Stimulated activated naive B cell treated with anti-CD40 and anti-IgM and Interleukin-4, amounts not matched to agents 10 μg/mL and 1 μg/mL and 100 μg/mL, for 72 hours (primary cell): ENCODE data around the gene NDUFB8.

Experiments used
- ATAC-seq, 2 donors: fragments of 150-1000 bp; cut with Tn5 transposase; replicated peaks; 2 replicates each; pipeline ENCODE4 v1.10.0; 2021; ENCODE audit warnings: moderate library complexity in 1 of 2
- DNase-seq: peaks from one replicate; pipeline ENCODE4 v3.0.0; 2021
- H3K27ac Mint-ChIP-seq: one replicate; pipeline ENCODE4 v1.8.0; 2022; ENCODE audit warnings: mild to moderate bottlenecking, mixed read lengths
- H3K27me3 Mint-ChIP-seq, 2 donors: one replicate each; pipeline ENCODE4 v1.8.0; 2022; ENCODE audit warnings: mixed read lengths in 2 of 2
- H3K36me3 Mint-ChIP-seq, 2 donors: one replicate each; pipeline ENCODE4 v1.8.0; 2022; ENCODE audit warnings: mixed read lengths in 2 of 2, mild to moderate bottlenecking in 1 of 2
- H3K4me1 Mint-ChIP-seq, 2 donors: one replicate each; pipeline ENCODE4 v1.8.0; 2022; ENCODE audit warnings: mixed read lengths in 2 of 2, mild to moderate bottlenecking in 1 of 2
- H3K4me3 Mint-ChIP-seq, 2 donors: one replicate each; pipeline ENCODE4 v1.8.0; 2022; ENCODE audit warnings: mild to moderate bottlenecking in 2 of 2, mixed read lengths in 2 of 2, moderate library complexity in 1 of 2
- H3K9me3 Mint-ChIP-seq, 2 donors: one replicate each; pipeline ENCODE4 v1.8.0; 2022; ENCODE audit warnings: mixed read lengths in 2 of 2, mild to moderate bottlenecking in 1 of 2

The NDUFB8 gene

DNA sequence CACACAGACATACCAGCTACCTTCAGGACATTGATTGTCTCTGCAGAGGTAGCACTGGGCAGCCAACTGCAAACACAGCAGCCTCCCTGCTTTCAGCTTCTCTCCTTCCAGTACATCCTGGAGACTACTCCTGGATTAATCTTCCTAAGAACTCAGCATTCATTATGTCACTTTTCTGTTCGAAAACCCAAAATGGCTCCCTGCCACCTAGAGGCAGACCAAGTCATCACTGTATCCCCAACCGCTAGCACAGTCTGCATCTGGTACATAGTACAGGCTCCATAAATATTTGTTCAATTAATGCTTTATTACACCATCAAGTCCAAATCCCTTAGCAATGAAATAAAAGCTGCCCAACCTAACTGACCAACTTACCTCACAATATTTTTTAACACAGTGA lies 5.0 kb downstream of the NDUFB8 start:
- Mint-ChIP-seq H3K27ac (no peak overlapping the region), H3K9me3 (no peaks in the 10 kb centered on the region), H3K27me3 (no peaks in the 10 kb centered on the region), H3K4me3 (no peak overlapping the region), H3K4me1 (peaks cover 7 to 9% of the 10 kb centered on the region in 2 donors), H3K36me3 (peaks cover 32 to 53% of the 10 kb centered on the region in 2 donors)
- ATAC-seq (no peak), DNase-seq (no peak)

DNA sequence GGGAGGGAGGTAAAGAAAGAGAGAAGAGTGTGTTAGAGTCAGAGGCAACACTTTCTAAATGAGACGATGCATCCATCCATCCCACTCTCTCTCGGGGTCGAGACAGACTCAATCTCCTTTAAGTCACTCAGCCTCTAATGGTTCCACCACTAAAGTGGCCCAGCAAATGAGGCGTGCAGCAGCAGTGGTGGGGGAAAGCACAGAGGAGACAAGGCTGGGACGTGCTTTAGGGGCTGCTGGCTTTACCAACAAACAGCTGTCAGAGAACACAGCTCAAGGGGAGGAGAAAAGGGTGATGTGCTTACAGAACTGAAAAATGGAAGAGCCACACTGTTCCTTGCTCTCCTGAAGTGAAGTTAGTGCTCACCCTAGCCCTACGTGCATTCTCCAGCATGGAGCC lies 5.5 kb downstream of the NDUFB8 start:
- H3K36me3 Mint-ChIP-seq: peaks cover 32 to 54% of the 10 kb centered on the region in 2 donors
- no peak for ATAC-seq
- no peak overlapping the region for H3K27ac Mint-ChIP-seq
- DNase-seq: no peak
- no peaks in the 10 kb centered on the region for H3K9me3 Mint-ChIP-seq
- H3K27me3 Mint-ChIP-seq: peaks cover 3 to 4% of the 10 kb centered on the region in 2 donors
- H3K4me1 Mint-ChIP-seq: peaks cover 11% of the 10 kb centered on the region in 2 donors
- H3K4me3 Mint-ChIP-seq: no peak overlapping the region

DNA sequence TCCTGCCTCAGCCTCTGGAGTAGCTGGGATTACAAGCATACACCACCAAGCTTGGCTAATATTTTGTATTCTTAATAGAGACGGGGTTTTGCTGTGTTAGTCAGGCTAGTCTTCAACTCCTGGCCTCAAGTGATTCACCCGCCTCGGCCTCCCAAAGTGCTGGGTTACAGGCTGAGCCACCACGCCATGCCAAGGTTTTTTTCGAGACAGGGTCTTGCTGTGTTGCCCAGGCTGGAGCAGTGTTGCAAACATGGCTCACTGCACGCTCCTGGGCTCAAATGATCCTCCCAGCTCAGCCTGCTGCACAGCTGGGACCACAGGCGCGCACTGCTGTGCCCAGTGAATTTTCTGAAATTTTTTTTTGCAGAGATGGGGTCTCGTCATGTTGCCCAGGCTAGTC lies 6.7 kb downstream of the NDUFB8 start:
- H3K4me3 Mint-ChIP-seq: no peak overlapping the region
- H3K27me3 Mint-ChIP-seq: peaks cover 11 to 13% of the 10 kb centered on the region in 2 donors
- H3K27ac Mint-ChIP-seq: no peak overlapping the region
- DNase-seq (no peak), ATAC-seq (no peak)
- peaks cover 31 to 53% of the 10 kb centered on the region in 2 donors for H3K36me3 Mint-ChIP-seq
- no peaks in the 10 kb centered on the region for H3K9me3 Mint-ChIP-seq
- peaks cover 10% of the 10 kb centered on the region in 2 donors for H3K4me1 Mint-ChIP-seq

DNA sequence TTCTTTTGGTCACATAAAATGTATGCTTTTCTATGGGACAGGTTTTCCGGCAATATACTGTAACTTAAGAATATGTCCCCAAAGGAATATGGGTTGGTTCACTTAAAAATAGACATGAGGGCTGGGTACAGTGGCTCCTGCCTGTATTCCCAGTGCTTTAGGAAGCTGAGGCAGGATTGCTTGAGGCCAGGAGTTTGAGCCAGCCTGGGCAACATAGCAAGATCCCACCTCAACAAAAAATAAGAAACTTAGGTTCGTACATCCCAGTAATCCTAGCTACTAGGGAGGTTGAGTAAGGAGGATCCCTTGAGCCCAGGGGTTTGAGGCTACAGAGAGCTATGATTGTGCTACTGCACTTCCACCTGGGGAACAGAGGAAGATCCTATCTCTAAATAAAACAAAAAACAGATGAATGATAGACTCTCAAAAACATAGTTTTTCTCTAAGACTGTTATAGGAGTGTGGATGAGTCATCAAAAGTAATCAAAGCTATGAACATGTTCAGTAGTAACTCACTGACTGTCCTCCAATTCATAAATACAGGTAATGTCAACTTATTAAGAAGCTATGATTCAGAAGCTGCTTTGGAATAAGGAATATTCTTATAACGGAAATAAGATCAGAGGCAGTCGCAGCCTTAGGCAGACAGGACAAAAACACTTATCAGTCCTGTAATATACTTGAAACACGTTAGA lies 7.4 kb downstream of the NDUFB8 start:
- peaks cover 16 to 17% of the 10 kb centered on the region in 2 donors for H3K27me3 Mint-ChIP-seq
- no peak overlapping the region for H3K4me3 Mint-ChIP-seq
- H3K27ac Mint-ChIP-seq: no peak overlapping the region
- H3K4me1 Mint-ChIP-seq: peaks cover 10% of the 10 kb centered on the region in 2 donors
- ATAC-seq (no peak), DNase-seq (no peak)
- H3K9me3 Mint-ChIP-seq: no peaks in the 10 kb centered on the region
- H3K36me3 Mint-ChIP-seq: peaks cover 34 to 60% of the 10 kb centered on the region in 2 donors

DNA sequence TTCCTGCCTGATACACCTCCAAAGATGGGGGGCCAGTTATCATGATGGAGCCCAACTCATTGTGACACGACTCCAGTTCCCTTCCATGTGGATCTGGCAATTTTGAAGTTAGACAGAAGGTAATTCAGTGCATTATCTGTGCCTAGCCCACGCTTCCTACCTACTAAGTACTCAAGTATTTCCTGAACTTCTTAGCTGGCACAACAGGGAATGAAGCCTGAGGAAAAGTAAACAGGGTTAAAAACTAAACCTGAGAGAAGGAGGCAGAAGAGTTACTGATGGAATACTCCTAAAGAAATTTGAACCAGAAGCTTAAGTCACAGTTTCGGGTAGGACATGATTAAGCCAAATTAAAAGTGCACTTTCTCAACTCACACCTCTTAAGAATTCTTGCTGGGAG lies 8.9 kb downstream of the NDUFB8 start:
- DNase-seq (no peak), ATAC-seq (no peak)
- Mint-ChIP-seq H3K36me3 (peaks cover 34 to 61% of the 10 kb centered on the region in 2 donors), H3K4me3 (no peak overlapping the region), H3K9me3 (no peaks in the 10 kb centered on the region), H3K4me1 (peaks cover 8 to 10% of the 10 kb centered on the region in 2 donors), H3K27ac (no peak overlapping the region), H3K27me3 (peaks cover 16 to 17% of the 10 kb centered on the region in 2 donors)

DNA sequence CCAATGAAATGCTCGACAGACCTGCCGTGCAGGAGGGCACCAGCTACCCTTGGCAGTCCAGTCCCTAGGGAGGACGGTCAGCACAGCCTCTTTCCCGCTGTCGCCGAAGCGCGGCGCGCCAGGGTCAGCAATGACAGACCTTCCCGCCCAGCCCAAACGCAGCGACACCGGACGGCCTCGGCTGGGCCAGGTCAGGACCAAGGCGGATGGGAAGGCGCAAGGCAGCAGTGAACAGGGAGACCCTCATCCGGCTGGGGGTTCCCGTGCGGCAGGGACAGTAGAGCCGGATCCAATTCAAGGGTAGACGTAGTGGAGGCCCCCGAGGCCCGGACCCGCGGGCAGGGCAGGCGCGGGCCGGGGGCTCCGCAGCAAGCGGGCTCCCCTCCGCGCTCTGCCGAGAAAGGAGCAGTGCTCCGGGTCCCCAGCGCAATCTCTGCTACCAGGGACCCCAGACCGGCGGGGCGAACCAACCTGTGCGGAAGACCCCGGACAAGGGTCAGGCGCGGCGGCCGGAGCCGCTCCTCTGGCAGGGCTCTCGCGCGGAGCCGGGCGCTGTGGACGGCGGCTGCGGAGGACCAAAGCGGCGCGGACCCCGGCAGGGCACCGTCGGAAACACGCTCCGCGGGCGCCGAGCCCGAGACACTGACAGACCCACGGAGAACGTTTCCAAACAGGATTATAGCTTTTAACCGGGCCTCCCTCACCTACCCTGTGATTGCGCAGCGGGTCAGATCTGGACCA lies 10.2 kb downstream of the NDUFB8 start, which contains the start of gene SEC31B:
Gene SEC31B, minus strand, starts transcription at position 551 of the 741 bp plus-strand sequence. CDS start 2,909 bp downstream, outside the sequence.
- H3K4me1 Mint-ChIP-seq: peaks cover 8 to 10% of the 10 kb centered on the region in 2 donors
- H3K9me3 Mint-ChIP-seq: no peaks in the 10 kb centered on the region
- H3K27me3 Mint-ChIP-seq: peaks cover 16 to 17% of the 10 kb centered on the region in 2 donors
- DNase-seq: peak; percentile 1
- peak within 1 kb of the TSS; percentile 63 to 70 for H3K4me3 Mint-ChIP-seq
- no peak within 1 kb of the TSS for H3K27ac Mint-ChIP-seq
- peaks cover 33 to 53% of the 10 kb centered on the region in 2 donors for H3K36me3 Mint-ChIP-seq
- peak; percentile 29 to 33 for ATAC-seq

DNA sequence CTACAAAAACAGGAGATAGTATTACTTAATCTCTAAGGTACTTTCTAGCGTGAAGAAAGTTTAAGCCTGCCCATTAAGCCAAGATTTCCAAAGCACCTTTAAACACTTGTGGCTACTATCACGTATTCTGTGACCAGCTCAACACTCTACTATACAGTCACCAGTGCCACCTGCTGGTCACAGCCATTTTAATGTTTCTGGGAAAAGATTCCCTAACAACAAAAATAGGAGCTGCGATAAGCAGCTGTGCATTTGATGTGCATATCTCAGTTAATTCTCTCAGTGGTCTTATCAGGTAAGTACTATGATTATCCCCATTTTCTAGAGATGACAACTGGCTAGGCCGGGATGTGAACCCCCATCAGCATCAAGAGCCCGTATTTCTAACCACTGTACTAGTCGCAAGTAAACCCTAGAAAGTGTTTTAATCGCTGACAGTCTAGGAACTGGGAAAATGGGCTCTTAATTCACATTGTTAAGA lies 10.9 kb downstream of the NDUFB8 start:
- H3K4me1 Mint-ChIP-seq: peaks cover 8 to 10% of the 10 kb centered on the region in 2 donors
- H3K4me3 Mint-ChIP-seq: peak overlapping the region in 1 of 2 donors; percentile 63
- ATAC-seq: peak; percentile 69 to 76
- peaks cover 16 to 17% of the 10 kb centered on the region in 2 donors for H3K27me3 Mint-ChIP-seq
- H3K36me3 Mint-ChIP-seq: peaks cover 32 to 51% of the 10 kb centered on the region in 2 donors
- no peak overlapping the region for H3K27ac Mint-ChIP-seq
- H3K9me3 Mint-ChIP-seq: no peaks in the 10 kb centered on the region
- peak; percentile 10 for DNase-seq

DNA sequence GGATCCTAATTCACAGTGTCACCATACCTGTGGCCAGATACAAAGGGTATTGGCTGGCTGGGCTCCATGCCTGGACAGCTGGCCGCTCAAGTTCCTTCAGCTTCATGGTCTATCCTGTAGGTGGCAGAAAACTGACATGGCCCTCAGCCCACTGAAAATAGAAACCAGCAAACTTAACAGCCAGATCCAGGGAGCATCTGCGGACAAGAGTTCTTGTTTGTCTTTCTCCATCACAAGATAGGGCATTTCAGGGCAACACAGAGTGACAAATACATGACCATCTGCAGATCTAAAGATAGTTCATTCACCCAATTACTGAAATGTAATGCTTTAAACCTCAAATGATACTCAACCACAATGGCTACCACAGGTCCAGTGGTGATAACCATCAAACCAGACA lies 12.8 kb downstream of the NDUFB8 start:
- Mint-ChIP-seq H3K4me3 (no peak overlapping the region), H3K27ac (no peak overlapping the region), H3K36me3 (peaks cover 29 to 44% of the 10 kb centered on the region in 2 donors), H3K27me3 (peaks cover 16 to 17% of the 10 kb centered on the region in 2 donors), H3K4me1 (peaks cover 8 to 10% of the 10 kb centered on the region in 2 donors), H3K9me3 (no peaks in the 10 kb centered on the region)
- no peak for ATAC-seq
- DNase-seq: no peak

DNA sequence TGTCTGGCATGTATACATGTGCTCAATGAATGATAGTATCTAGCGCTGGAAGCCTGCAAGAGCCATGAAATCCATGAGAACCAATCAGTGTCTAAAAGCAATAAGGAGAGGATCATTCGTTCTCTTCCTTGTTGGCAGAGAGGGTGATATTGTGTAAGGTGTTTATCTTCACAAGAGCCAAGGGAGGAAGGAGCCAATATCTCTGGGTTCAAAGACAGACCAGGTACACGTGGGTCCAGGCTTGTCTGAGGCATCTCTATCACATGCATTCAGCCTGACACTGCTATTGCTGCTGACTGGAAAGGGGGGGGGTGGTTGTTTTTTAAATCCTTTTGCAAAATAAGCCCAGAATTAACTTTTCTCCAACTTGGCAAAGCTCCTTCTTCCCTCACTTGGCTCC lies 14.1 kb downstream of the NDUFB8 start:
- H3K36me3 Mint-ChIP-seq: peaks cover 28 to 44% of the 10 kb centered on the region in 2 donors

DNA sequence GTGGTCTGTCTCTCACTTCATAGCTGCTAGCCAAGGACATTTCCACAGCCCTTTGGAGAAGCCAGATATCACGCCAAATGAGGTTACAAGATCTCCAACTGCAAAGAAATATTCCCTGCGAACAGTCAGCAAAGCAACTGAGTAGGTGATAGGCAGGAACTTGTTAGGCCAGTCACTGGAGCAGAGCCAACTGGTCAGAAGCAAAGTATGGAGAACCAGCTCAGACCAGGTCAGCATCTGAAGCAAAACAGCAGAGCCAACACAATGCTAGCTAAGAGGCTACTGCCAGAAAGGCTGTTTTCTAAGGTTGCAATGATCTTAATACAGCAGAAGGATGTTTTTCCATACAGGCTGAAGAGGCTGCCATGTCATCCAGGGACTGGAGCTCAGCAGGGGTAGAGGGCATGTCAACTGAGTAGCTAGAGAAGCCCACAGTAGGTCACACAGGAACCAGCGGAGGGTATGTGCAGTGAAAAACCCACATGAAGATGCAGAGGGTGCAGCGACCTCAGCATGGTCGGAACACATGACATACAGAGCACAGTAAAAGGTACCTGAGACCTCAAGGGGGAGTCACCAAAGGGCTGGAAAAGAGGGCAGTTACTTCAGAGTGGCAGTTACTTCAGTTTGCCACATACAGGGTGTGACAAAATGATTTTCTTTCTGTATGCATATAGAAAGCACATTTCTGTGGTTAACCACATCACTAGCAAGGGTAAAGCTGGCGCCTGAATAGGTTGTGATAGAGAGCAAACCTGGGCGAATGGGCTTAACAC lies 18.9 kb downstream of the NDUFB8 start:
- ATAC-seq: peak; percentile 27 to 42
- H3K27me3 Mint-ChIP-seq: no peaks in the 10 kb centered on the region
- no peak overlapping the region for H3K4me3 Mint-ChIP-seq
- H3K4me1 Mint-ChIP-seq: no peaks in the 10 kb centered on the region
- no peak overlapping the region for H3K27ac Mint-ChIP-seq
- peaks cover 33 to 39% of the 10 kb centered on the region in 2 donors for H3K36me3 Mint-ChIP-seq
- H3K9me3 Mint-ChIP-seq: no peaks in the 10 kb centered on the region
- DNase-seq: no peak

More for the DNA sequence above, 14.1 kb downstream of the NDUFB8 start:
- H3K4me1 Mint-ChIP-seq: peaks cover 8 to 10% of the 10 kb centered on the region in 2 donors
- DNase-seq (no peak), ATAC-seq (no peak)
- H3K27me3 Mint-ChIP-seq: peaks cover 16 to 17% of the 10 kb centered on the region in 2 donors
- H3K9me3 Mint-ChIP-seq: no peaks in the 10 kb centered on the region
- no peak overlapping the region for H3K27ac Mint-ChIP-seq
- no peak overlapping the region for H3K4me3 Mint-ChIP-seq

DNA sequence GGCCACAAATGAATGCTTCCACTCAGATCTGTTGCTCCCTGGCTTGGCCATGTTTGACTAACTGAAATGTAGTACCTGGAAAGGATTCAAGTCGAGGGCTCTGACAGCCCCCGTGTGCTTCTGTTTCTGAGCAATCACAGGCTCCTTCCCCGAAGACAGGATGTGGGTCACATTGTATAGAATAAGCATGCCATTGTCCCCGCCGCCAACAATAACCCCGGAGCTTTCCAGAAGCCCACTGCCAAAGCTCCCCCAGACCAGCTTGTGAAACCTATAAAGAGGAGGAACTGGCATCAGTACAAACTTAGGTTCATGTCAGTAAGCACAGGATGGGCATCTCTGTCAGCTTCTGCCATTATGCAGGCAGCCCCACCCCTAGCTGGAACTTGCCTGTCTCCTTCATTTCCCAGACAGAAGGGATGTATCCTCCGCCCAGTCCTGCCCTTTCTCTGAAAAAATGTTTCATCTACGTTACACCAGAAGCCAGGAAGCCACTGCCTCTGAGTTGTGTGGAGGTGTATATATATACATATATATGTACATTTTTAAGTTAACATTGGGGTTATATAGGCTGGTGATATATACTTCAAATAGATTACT lies 20.3 kb downstream of the NDUFB8 start:
- Mint-ChIP-seq H3K9me3 (no peaks in the 10 kb centered on the region), H3K27ac (no peak overlapping the region), H3K27me3 (no peaks in the 10 kb centered on the region), H3K36me3 (peaks cover 31 to 46% of the 10 kb centered on the region in 2 donors), H3K4me1 (no peaks in the 10 kb centered on the region), H3K4me3 (no peak overlapping the region)
- DNase-seq (no peak), ATAC-seq (no peak)

DNA sequence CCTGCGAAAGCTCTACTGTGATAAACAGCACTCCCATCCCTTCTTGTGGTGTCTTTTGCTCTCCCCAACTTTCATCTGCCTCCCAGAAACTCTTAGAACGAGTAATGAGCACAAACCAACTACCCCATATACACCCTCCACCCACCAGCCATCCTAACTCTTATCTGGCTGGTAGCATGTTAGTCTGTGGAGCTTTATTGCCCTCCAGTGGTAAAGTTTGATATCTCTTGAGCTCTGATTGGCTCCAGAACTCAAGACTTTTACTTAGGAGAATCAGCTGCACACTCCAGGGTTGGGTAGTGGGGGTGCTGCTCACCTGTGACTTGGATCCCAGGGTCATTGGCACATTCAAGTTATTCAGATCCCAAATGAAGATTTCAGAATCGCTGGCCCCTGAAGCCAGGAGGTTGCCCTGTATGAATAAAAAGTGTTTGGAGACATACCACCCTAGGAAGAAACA lies 20.9 kb downstream of the NDUFB8 start:
- H3K27me3 Mint-ChIP-seq: no peaks in the 10 kb centered on the region
- no peak for DNase-seq
- no peak overlapping the region for H3K27ac Mint-ChIP-seq
- H3K9me3 Mint-ChIP-seq: no peaks in the 10 kb centered on the region
- H3K36me3 Mint-ChIP-seq: peaks cover 29 to 43% of the 10 kb centered on the region in 2 donors
- H3K4me1 Mint-ChIP-seq: no peaks in the 10 kb centered on the region
- H3K4me3 Mint-ChIP-seq: no peak overlapping the region
- ATAC-seq: peak; percentile 78 to 82

DNA sequence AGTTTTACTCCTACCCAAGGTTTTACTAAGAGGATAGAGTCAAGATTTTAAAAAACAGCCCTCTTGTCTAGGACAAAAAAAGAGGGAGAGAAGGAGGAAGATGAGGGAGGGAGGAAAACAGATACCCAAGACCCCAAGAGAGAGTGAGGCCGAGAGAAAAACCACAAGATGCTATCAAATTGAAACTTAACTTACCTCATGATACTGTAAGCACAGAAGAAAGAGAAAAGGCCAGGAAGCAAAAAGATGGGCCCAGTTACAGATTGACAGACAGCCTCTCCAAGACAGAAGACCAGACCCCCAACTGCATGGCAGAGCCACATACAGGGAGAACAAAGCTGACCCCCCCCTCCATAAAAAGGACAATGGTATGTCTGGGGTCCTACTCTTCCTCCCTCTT lies 21.4 kb downstream of the NDUFB8 start:
- no peaks in the 10 kb centered on the region for H3K4me1 Mint-ChIP-seq

DNA sequence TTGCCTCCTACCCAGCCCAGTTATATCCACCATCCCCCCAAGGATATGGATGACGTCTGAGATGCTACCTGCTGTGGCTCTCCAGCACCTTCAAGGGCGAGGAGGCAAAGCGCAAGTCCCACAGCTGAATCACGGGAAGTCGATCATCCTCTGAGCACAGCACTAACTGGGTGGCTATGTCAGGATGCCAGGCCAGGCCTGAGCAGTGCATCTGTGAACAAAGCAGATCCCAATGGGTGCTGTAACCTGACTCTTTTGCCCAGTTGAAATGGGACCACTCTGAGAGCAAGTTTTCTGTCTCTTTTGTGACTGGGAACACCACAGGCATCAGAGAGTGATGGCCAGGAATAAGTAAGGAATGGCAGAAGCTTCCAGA lies 22.3 kb downstream of the NDUFB8 start:
- no peak overlapping the region for H3K27ac Mint-ChIP-seq
- no peaks in the 10 kb centered on the region for H3K27me3 Mint-ChIP-seq
- ATAC-seq (no peak), DNase-seq (no peak)
- H3K4me1 Mint-ChIP-seq: no peaks in the 10 kb centered on the region
- H3K9me3 Mint-ChIP-seq: no peaks in the 10 kb centered on the region
- peaks cover 27 to 48% of the 10 kb centered on the region in 2 donors for H3K36me3 Mint-ChIP-seq
- no peak overlapping the region for H3K4me3 Mint-ChIP-seq

More for the DNA sequence above, 21.4 kb downstream of the NDUFB8 start:
- DNase-seq: no peak
- H3K9me3 Mint-ChIP-seq: no peaks in the 10 kb centered on the region
- ATAC-seq: no peak
- no peak overlapping the region for H3K27ac Mint-ChIP-seq
- no peak overlapping the region for H3K4me3 Mint-ChIP-seq
- no peaks in the 10 kb centered on the region for H3K27me3 Mint-ChIP-seq
- H3K36me3 Mint-ChIP-seq: peaks cover 29 to 43% of the 10 kb centered on the region in 2 donors
